Cerebellar cortex (tissue), 1 donor: Measurements from ENCODE around the gene CRACR2A.

Experiments used
- DNase-seq: peaks from one replicate; pipeline ENCODE4 v3.0.0-alpha.2; 2015; ENCODE audit warnings: low spot score

CRACR2A gene

DNA sequence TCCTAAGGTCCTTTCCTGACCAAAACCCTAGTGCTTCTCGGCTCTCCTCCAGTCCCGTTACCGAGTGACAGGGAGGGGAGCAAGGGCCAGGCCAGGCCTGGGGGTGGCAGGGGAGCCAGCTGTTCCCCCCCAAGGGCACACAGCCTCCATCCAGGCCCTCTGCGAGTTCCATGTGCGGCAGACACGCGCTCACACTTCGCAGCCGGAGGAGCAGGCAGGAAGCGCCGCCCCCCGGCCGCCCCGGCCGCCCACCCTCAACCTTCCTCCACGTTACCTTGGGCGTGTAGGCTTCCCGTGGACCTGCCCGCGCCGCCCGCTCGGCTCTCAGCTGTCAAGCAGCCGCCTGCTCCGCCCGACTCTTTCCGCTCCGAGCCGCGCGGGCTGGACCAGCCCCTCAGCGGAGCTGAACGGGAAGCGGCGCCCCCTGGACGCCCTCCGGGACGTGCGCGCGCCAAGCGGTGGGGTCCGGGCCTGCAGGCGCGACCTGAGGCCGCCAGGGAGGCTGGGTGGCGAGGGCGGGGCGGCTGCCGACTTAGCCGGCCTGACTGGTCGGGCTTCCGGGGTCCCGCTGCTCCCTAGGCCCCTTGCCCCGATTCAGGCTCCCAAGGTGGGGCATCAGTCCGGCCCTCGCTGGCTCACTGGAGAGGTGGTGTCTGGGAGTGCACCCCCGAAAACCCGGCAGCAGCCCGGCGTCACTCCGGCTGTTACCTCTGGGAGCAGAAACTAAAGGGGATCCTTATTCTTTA lies at the start of gene CRACR2A:
CRACR2A (minus strand) TSS at position 369 of the 746 bp plus-strand sequence. CDS start 56,110 bp downstream, outside the sequence.
- DNase-seq, result no peak

GRCh38 chr12:3797531-3798048 lies 44.7 kb upstream of the CRACR2A start:
- DNase-seq, result no peak

DNA sequence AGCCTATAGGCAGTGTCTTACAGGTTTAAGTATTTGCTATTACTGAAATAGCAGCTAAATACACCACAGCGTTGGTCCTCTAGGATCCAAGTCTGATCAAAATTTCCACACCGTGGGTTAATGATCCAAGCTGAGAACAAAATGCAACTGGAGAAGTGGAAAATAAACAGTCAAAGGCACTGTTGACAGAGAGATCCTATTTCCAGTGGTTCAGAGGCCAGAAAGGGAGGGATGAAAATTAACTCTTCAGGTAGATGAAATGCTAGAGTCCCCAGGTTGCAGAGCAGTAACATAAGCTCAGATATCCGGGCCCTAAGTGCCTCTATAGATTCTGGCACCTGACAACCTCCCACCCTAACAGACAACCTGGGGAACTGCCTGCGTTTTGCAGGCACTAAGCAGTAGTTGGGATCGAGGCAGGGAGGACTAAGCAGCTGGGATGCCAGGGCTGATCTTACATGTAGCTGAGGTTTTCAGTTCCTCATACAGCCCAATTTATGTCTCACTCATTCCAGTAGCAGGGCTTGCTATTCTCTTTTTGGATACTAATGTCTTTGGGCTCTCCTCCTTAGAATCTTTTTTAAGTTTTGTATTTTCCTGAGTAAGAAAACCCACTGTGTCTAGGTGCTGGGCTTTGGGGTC lies 42.7 kb upstream of the CRACR2A start:
- no peak for DNase-seq

DNA sequence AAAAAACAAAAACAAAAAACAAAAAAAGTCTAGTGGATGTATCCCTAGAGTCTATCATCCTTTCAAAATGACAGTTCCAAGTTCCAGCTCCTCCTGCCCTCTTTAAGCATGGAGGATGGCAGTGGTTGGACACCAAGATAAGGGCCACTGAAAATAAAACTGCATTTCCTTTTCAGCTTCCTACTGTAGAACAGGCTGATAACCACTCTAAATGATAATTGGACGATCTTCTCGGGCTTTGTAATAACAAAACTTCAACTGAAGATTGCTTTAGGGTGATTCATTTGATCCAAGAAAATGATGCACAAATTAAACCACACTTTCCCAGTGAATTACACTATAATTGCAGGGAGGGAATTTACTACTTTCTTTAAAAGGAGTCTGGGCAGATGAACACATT lies 42.2 kb upstream of the CRACR2A start:
- no peak for DNase-seq

DNA sequence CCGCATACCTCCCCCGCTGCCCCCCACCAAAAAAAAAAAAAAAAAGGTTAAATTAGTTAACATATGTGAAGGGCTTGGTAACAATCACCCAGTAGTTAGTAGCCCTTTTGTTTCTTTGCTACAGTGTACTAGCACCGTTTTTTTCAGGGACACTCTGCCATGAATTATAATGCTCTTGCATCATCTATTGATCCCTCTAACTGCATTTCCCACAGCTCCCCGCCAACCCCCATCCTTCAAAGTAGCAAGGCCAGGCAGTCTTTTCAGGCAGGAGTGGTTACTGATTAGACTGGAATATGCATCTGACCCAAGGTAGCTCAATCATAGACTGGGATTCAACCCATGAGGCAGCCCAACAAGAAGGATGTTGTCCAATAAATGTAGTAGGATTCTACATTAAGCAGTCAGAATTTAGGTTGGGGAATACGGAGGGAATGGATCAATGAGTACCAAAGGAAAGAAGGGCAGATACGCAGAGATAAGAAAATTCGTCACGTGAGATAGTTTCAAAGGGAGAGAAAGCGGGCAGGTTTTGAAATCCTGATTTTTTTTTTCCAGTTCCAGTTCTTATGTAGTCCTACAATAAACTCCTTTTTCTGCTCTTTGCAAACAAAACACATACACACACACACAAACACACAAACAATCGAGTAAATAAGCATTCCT lies 39.8 kb upstream of the CRACR2A start:
- DNase-seq, result no peak

DNA sequence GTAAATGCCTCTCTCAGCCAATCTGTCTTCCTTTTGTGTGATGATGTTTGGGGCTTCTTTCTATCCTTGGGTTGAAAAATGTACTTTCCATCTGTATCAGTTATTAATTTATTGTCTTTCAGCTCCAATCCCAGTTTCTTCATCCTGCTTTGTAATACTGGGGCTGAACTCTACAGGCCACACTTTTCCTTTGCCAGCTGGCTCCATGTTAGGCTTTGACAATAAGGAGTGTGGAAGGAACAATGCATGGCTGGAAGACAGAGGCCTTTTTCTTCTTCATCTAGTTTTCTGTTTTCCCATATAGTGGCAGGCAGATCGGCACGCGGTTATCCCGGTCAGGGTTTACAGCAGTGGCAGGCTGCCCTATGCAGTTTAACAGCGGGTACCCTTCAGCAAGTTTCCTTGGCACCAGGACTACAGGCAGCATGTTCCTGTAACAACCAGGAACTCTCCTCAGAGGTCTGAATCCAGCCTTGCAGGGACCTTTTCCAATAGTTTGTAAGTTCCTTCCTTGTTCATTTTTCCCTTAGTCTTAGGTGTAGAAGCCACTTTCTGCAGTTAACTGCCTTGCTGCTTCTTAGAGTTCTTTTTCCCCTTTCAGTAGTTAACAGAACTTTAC lies 38.5 kb upstream of the CRACR2A start:
- no peak for DNase-seq

- DNase-seq, result no peak
Observed at GRCh38 chr12:3790642-3791041, 37.7 kb upstream of the CRACR2A start.

- DNase-seq, result no peak
Observed at GRCh38 chr12:3789838-3790237, 36.9 kb upstream of the CRACR2A start.

GRCh38 chr12:3777206-3777809 lies 24.4 kb upstream of the CRACR2A start:
- peak; percentile 83 for DNase-seq

DNA sequence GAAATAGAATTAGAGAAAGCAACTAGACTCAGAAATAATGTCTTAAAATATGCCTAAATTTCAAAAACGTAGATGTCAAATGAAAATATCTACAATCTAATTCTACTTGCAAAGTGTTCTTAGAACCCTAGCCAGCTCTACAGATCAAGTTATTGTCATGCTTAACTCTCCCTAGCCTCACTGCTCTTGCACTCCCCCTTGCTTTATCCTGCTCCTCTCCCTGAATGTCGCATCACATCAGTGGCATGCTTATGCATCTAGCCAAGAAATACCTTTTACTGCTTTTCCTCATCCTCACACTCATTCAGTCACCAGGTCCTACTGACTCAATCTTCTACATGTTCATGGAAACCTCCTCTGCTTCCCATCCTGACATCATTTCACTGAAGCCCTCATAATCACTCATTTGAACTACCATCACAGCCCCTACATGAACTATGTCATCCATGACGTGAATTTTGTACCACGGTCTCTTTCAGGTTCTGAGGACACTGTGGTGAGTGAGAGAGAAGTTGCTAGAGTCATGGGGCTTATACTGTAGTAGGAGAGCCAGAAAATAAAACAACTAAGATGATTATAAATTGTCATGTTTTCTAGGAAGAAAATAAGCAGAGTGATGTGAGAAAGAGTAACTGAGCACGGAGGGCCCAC lies 22.6 kb upstream of the CRACR2A start:
- DNase-seq, result no peak

- no peak for DNase-seq
Observed at GRCh38 chr12:3772380-3772779, 19.5 kb upstream of the CRACR2A start.

DNA sequence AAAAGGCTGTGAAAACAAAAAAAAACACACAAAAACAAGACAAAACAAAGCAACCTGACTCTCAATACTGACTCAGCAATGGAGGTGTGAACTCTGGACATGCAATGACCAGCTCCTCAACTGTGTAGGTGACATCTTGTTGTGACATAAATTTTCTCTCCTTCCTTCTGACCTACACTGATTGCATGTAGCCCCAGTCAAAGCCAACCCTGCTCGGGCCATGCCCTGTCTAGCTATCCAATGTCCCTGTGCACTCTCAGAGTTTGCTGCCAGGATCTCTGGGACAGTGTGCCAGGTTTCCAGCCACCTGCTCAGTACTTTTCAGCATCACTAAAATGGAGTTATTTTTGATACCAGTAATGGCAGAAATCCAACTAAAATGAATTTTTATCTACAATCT lies 18.9 kb upstream of the CRACR2A start:
- peak; percentile 73 for DNase-seq

DNA sequence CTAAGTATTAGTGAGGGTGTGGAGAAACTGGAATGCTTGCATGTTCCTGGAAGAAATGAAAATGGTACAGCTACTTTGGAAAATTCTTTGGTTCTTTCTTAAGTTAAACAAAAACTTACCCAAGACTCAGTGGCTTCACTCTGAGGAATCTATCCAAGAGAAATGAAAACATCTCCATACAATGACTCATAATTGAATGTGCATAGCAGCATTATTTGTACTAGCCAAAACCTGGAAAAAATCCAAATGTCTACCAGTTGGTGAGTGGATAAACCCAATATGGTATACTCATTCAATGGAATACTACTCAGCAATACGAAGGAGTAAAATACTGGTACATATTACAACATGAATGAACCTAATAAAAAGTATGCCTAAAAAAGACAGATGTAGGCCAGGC lies 18.0 kb upstream of the CRACR2A start:
- DNase-seq, result no peak

GRCh38 chr12:3768911-3769447 lies 16.1 kb upstream of the CRACR2A start:
- no peak for DNase-seq

DNA sequence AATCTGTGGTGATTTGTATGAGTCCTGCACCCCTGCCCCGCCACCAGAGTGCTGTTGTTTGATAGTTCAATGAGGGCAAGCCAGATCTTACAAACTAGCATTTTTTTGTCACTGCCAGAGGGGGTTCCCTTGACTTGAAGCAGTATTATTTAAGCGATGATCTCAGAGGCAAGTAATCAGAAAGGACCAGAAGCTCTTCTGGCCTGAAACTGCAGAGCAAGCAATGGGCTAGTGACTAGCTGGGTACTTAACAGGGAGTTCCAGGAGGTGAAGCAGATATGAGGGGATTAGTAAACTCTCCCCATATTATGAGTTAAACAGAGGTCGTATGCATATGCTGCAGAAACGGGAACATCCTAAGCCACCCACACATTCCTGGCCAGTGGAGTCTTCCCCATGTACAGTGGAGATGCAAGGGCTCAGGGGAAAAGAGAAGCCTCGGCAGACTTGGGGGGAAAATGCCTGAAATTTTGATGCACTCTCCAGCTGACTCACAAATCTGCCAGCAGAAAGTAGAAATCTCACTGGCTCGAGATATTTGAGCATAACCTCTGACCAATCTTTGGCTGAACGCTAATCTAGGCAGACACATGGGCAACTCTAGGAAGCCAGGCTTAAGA lies 8.3 kb upstream of the CRACR2A start:
- DNase-seq, result no peak

- no peak for DNase-seq
Observed at GRCh38 chr12:3759878-3760277, 7.0 kb upstream of the CRACR2A start.

DNA sequence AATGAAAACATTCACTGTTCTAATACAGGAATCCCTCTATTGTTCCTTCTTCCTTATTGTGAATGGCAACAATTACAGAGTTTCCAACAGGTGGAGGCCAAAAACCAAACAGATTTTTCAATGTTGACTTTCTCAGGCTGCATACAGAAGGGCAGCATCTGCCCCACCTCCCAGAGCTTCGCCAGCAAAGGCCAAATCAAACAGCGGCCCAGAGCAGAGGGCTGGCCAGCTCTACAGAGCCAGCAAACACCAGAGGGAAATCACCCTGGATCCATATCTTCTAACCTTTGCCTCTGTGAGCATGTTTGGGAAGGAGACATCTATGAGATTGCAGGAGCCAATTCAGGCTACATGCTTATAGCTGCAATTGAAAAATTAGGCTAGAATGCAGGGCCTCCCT lies 4.4 kb upstream of the CRACR2A start:
- no peak for DNase-seq

DNA sequence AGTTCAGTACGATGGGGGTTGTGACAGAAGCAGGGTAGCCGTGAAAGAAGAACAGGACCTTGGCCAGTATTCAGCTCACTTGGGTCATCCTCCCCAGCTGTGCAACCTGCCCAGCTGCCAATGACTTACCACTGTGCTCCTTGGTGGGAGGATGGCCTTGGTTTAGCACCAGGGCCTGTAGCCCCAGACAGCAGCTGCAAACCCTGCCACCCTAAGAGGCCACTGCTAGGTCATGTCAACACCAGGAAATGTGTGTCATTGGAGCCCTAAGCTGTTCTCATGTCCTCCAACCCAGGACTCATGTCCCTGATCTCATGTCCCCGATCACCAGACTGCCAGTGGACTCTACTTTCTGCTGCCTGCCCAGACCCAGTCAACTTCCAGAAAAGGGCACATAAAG lies 3.0 kb upstream of the CRACR2A start:
- no peak for DNase-seq

GRCh38 chr12:3753544-3754284 lies 805 bp upstream of the CRACR2A start:
- DNase-seq, result no peak

DNA sequence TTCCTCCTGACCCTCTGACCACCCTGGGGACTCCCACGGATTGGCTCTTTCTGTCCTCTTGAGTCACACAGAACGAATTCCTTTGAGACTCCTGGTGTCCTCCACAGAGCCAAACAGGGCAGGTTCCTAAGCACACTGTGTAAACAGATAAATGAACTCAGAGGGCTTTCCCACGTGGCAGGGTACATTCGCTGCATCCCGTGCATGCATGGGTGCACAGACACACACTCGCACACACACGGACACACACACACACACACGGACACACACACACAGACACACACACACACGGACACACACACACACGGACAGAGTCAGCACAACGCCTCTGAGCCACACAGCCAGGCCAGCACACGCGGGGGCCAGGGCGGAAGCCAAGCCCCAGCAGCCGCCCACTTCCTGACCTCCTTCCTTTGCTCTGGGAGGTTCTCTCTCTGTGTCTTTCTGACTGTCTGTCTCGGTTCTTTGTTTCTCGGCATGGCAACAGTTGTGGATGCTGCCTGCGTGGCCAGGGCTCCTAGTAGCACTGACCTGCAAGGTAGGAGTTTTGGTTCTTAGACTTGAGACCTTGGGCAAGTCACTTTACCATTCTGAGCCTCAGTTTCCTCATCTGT lies 706 bp downstream of the CRACR2A start:
- no peak for DNase-seq
